Activated CD4-positive, alpha-beta T cell treated with anti-CD3 and anti-CD28 coated beads, Interleukin-2, amount 10 ng/mL, durations not matched to agents 7 days and 5 days (primary cell): ENCODE measurements around the gene TLDC2. TPM values are rescaled to one million over a fixed set of nuclear protein-coding genes. Genes with fewer than 3 reads are reported as not detected.
A peak's percentile ranks its signal among the peaks of the same experiment; 100 is the strongest.
"Not testable (repeated sequence)": the region's sequence is repeated elsewhere in the genome, so short reads cannot be mapped to it uniquely, and the experiment has no call there.

Experiments
- CTCF ChIA-PET: fragments of 350-600 bp; sonication (Branson Sonifier 250); formaldehyde crosslinking; loops from one replicate; lab custom pipeline; 2021; ENCODE audit warnings: antibody characterized with exemption; lab: Charles Lee
- POLR2A ChIA-PET: fragments of 350-600 bp; sonication (Branson Sonifier 250); formaldehyde crosslinking; loops from one replicate; lab custom pipeline; 2021; ENCODE audit warnings: antibody characterized with exemption; lab: Charles Lee
- DNase-seq: peaks from one replicate; pipeline ENCODE4 v3.0.0-alpha.2; 2020
- H3K27ac Mint-ChIP-seq: one replicate; pipeline ENCODE4 v1.8.0; 2021; ENCODE audit warnings: mild to moderate bottlenecking, moderate library complexity, mixed read lengths
- H3K27me3 Mint-ChIP-seq: one replicate; pipeline ENCODE4 v1.8.0; 2021; ENCODE audit warnings: mixed read lengths
- H3K36me3 Mint-ChIP-seq: one replicate; pipeline ENCODE4 v1.8.0; 2021; ENCODE audit warnings: low read depth, mixed read lengths
- H3K4me1 Mint-ChIP-seq: one replicate; pipeline ENCODE4 v1.8.0; 2021; ENCODE audit warnings: mixed read lengths
- H3K4me3 Mint-ChIP-seq: one replicate; pipeline ENCODE4 v1.8.0; 2021; ENCODE audit warnings: mild to moderate bottlenecking, moderate library complexity, mixed read lengths
- H3K9me3 Mint-ChIP-seq: one replicate; pipeline ENCODE4 v1.8.0; 2021; ENCODE audit warnings: mixed read lengths
- total RNA-seq, 2 experiments: library from RNA; stranded (reverse); gene quantifications; one replicate each; pipeline ENCODE4 v1.2.3, GENCODE V29; 2021

The TLDC2 gene
- total RNA-seq, 2 experiments from 2014 or later = not detected

- Mint-ChIP-seq H3K9me3 (no peaks in the 10 kb centered on the region), H3K4me1 (peaks cover 13% of the 10 kb centered on the region), H3K27me3 (peaks cover 43% of the 10 kb centered on the region), H3K36me3 (no peaks in the 10 kb centered on the region), H3K4me3 (no peak overlapping the region), H3K27ac (no peak overlapping the region)
- POLR2A ChIA-PET = interaction anchor here (0.8 kb wide), 1 partner anchor 28 kb away, joined by 3 read pairs; no protein-coding TSS in a partner anchor
- CTCF ChIA-PET = interaction anchor here (0.6 to 2.7 kb wide), 9 partner anchors 8 to 217 kb away, joined by 3 to 11 read pairs (median 4); partner anchors contain the start of genes DSN1, NDRG3, SLA2 and TLDC2
- DNase-seq = no peak
These were observed 12.9 kb upstream of the TLDC2 start for GRCh38 chr20:36862857-36863668.

GRCh38 chr20:36865076-36865860 lies 10.7 kb upstream of the TLDC2 start:
- peaks cover 13% of the 10 kb centered on the region for H3K4me1 Mint-ChIP-seq
- peaks cover 40% of the 10 kb centered on the region for H3K27me3 Mint-ChIP-seq
- no peak overlapping the region for H3K27ac Mint-ChIP-seq
- CTCF ChIA-PET = interaction anchor here (0.5 to 2.7 kb wide), 2 partner anchors 10 to 150 kb away, joined by 3 to 9 read pairs; partner anchors contain the start of gene TLDC2
- no peak for DNase-seq
- H3K9me3 Mint-ChIP-seq = no peaks in the 10 kb centered on the region
- H3K36me3 Mint-ChIP-seq = no peaks in the 10 kb centered on the region
- H3K4me3 Mint-ChIP-seq = peak overlapping the region; percentile 59
- POLR2A ChIA-PET = no interaction called here

GRCh38 chr20:36865861-36866149 lies 10.1 kb upstream of the TLDC2 start:
- Mint-ChIP-seq H3K4me1 (peaks cover 13% of the 10 kb centered on the region), H3K4me3 (no peak overlapping the region), H3K27me3 (peaks cover 36% of the 10 kb centered on the region), H3K27ac (no peak overlapping the region), H3K36me3 (no peaks in the 10 kb centered on the region), H3K9me3 (no peaks in the 10 kb centered on the region)
- DNase-seq = no peak
- ChIA-PET CTCF (no interaction called here), POLR2A (no interaction called here)

GRCh38 chr20:36866164-36866563 lies 9.8 kb upstream of the TLDC2 start:
- POLR2A ChIA-PET = no interaction called here
- H3K27ac Mint-ChIP-seq = no peak overlapping the region
- H3K4me1 Mint-ChIP-seq = peaks cover 13% of the 10 kb centered on the region
- peaks cover 32% of the 10 kb centered on the region for H3K27me3 Mint-ChIP-seq
- no peak overlapping the region for H3K4me3 Mint-ChIP-seq
- CTCF ChIA-PET = interaction anchor here (0.9 to 1.0 kb wide), 2 partner anchors 10 to 16 kb away, joined by 3 read pairs; no protein-coding TSS in a partner anchor
- no peaks in the 10 kb centered on the region for H3K36me3 Mint-ChIP-seq
- H3K9me3 Mint-ChIP-seq = no peaks in the 10 kb centered on the region
- no peak for DNase-seq

- Mint-ChIP-seq H3K27me3 (peaks cover 27% of the 10 kb centered on the region), H3K4me1 (peaks cover 10% of the 10 kb centered on the region), H3K27ac (no peak overlapping the region), H3K36me3 (no peaks in the 10 kb centered on the region), H3K9me3 (no peaks in the 10 kb centered on the region), H3K4me3 (no peak overlapping the region)
- DNase-seq = no peak
- CTCF ChIA-PET = interaction anchor here (0.5 to 1.0 kb wide), 5 partner anchors 11 to 872 kb away, joined by 3 to 4 read pairs (median 3); no protein-coding TSS in a partner anchor
- POLR2A ChIA-PET = no interaction called here
These were observed 9.1 kb upstream of the TLDC2 start for GRCh38 chr20:36866681-36867495.

- no peaks in the 10 kb centered on the region for H3K9me3 Mint-ChIP-seq
- peaks cover 5% of the 10 kb centered on the region for H3K4me1 Mint-ChIP-seq
- CTCF ChIA-PET = interaction anchor here (0.6 to 2.1 kb wide), 9 partner anchors 8 to 165 kb away, joined by 3 to 8 read pairs (median 3); a partner anchor contains a TSS
- POLR2A ChIA-PET = no interaction called here
- no peak overlapping the region for H3K4me3 Mint-ChIP-seq
- H3K27ac Mint-ChIP-seq = no peak overlapping the region
- no peaks in the 10 kb centered on the region for H3K27me3 Mint-ChIP-seq
- H3K36me3 Mint-ChIP-seq = no peaks in the 10 kb centered on the region
- DNase-seq = no peak
These were observed 4.0 kb upstream of the TLDC2 start for GRCh38 chr20:36871640-36872570.

- no peaks in the 10 kb centered on the region for H3K27me3 Mint-ChIP-seq
- DNase-seq = no peak
- H3K4me3 Mint-ChIP-seq = no peak overlapping the region
- peaks cover 5% of the 10 kb centered on the region for H3K4me1 Mint-ChIP-seq
- H3K36me3 Mint-ChIP-seq = no peaks in the 10 kb centered on the region
- no peaks in the 10 kb centered on the region for H3K9me3 Mint-ChIP-seq
- CTCF ChIA-PET = interaction anchor here (0.8 to 2.1 kb wide), 10 partner anchors 9 to 268 kb away, joined by 3 to 8 read pairs (median 3); partner anchors contain the start of gene DSN1
- no peak overlapping the region for H3K27ac Mint-ChIP-seq
- POLR2A ChIA-PET = no interaction called here
These were observed 3.1 kb upstream of the TLDC2 start for GRCh38 chr20:36872852-36873251.

- no peak for DNase-seq
- Mint-ChIP-seq H3K27ac (no peak overlapping the region), H3K36me3 (no peaks in the 10 kb centered on the region), H3K4me1 (peaks cover 5% of the 10 kb centered on the region), H3K27me3 (no peaks in the 10 kb centered on the region), H3K9me3 (no peaks in the 10 kb centered on the region), H3K4me3 (no peak overlapping the region)
- ChIA-PET CTCF (interaction anchor here (1.0 to 2.2 kb wide), 7 partner anchors 10 to 212 kb away, joined by 3 to 9 read pairs (median 3); partner anchors contain the start of gene DSN1), POLR2A (no interaction called here)
These were observed 2.3 kb upstream of the TLDC2 start for GRCh38 chr20:36873498-36874189.

GRCh38 chr20:36875093-36875492 lies 845 bp upstream of the TLDC2 start:
- CTCF ChIA-PET = interaction anchor here (0.6 to 2.2 kb wide), 2 partner anchors 11 to 13 kb away, joined by 3 to 9 read pairs; a partner anchor contains a TSS
- POLR2A ChIA-PET, H3K27me3 Mint-ChIP-seq, H3K9me3 Mint-ChIP-seq, H3K27ac Mint-ChIP-seq, H3K4me1 Mint-ChIP-seq, H3K36me3 Mint-ChIP-seq, DNase-seq, H3K4me3 Mint-ChIP-seq: not testable (repeated sequence)

GRCh38 chr20:36876473-36876833 lies 515 bp downstream of the TLDC2 start:
- Mint-ChIP-seq H3K27me3 (no peaks in the 10 kb centered on the region), H3K27ac (no peak overlapping the region), H3K4me3 (no peak overlapping the region), H3K36me3 (no peaks in the 10 kb centered on the region), H3K4me1 (peaks cover 5% of the 10 kb centered on the region), H3K9me3 (no peaks in the 10 kb centered on the region)
- ChIA-PET POLR2A (no interaction called here), CTCF (interaction anchor here (1.3 kb wide), 1 partner anchor 13 kb away, joined by 3 read pairs; a partner anchor contains a TSS)
- DNase-seq = no peak

- Mint-ChIP-seq H3K27ac (no peak overlapping the region), H3K4me3 (no peak overlapping the region), H3K36me3 (no peaks in the 10 kb centered on the region), H3K27me3 (no peaks in the 10 kb centered on the region), H3K9me3 (no peaks in the 10 kb centered on the region), H3K4me1 (peaks cover 4% of the 10 kb centered on the region)
- CTCF ChIA-PET = interaction anchor here (1.3 kb wide), 1 partner anchor 41 kb away, joined by 5 read pairs; no protein-coding TSS in a partner anchor
- POLR2A ChIA-PET = no interaction called here
- DNase-seq = no peak
These were observed 3.0 kb downstream of the TLDC2 start for GRCh38 chr20:36878941-36879340.
